NK-92 (cell line): Measurements from ENCODE around the gene PLCL2.

Experiments used
- DNase-seq: peaks from one replicate; lab custom pipeline; 2025; ENCODE audit not compliant: unreplicated experiment; lab: John Stamatoyannopoulos, UW

Gene PLCL2

DNA sequence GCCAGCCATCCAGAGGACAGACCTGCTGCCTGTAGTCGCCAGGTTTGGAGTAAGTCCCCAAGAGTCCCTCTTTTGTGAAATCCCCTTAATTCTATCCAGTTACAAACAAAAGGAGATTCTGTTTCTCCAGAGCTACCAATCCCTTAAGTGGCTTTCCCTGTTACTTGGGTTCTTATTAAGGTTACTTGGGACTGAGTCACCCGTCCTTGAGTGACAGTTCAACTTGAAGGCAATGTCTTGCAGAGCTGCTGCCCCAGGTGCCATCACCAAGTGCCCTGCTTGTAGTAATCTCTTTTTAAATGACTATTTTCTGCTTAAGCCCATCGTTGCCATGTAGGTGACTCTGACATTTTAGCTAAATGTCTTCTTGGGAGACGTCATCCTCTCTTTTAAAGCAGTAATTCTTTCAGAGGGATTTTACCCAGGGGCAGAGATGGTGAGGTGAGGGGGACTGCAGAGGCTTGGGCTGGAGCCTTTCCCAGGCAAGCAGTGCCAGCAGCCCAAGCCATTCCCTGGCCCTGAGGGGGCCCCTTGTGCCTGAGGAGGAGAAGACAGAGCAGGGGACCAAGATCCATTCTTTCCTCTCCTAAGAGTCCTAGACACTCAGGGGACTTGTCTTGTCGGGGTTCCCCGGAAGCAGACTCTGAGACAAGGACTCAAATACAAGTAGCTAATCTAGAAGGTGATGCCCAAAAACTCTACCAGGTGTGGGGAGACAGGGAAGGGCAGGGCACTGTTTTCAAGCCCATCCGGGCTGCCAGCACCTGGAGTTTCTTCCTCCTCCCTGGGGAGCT is 253.7 kb downstream of the PLCL2 start:
- no peak for DNase-seq
